Jurkat, Clone E6-1 (cell line): ENCODE results near the gene ROR1.
"Not testable (repeated sequence)": the region's sequence is repeated elsewhere in the genome, so short reads cannot be mapped to it uniquely, and the experiment has no call there.

Experiments
- DNase-seq: peaks from one replicate; pipeline ENCODE4 v3.0.0-alpha.2; 2011; ENCODE audit warnings: low read depth, low spot score
- H3K4me3 ChIP-seq: 2 replicates; pipeline ENCODE4 v1.5.1; 2011; ENCODE audit warnings: mild to moderate bottlenecking, low read length, control low read depth, moderate library complexity

Gene ROR1

DNA sequence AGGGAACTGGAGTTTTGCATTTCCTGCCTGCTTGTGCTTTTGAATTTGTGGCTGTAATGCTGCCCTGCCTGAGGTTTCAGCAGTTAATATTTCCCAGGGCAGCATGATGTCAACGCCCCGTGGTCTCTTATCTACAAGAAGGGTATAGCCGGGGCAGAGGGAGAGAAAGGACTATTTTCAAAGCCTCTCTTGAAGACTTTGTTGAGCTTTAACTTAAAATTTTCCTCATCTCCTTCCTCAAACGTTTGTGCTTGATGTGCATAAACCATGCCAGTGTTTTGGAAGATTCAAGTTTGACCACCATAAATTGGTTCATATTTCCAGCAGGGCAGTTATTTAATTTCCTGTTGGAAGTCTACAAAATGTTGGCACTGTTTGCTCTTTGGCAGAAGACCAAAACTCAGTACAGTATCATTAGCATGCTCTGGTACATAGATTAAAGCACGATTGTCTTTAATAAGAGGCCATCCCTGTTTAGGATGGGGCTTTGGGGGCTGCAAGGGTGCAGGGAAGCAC is 43.4 kb downstream of the ROR1 start:
- no peak for DNase-seq
- no peak overlapping the region for H3K4me3 ChIP-seq

DNA sequence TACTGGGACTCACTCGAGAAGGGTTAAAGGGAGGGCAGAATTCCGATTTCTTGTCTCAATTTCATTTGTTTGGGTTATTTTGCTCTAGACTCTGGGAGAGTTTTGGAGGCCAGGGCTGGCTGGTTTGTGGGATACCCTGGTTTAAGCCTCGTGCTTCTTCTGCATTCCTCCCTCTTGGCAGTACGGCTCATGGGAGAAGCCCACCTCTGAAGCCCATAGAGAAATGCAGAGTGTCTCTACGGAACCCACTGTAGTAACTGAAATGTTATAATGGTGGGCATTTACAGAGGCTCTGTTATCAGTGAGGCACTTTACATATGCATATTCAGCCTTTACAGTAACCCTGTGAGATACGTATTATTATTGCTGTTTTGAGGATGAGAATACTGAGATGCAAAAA is 43.9 kb downstream of the ROR1 start:
- no peak overlapping the region for H3K4me3 ChIP-seq
- no peak for DNase-seq

DNA sequence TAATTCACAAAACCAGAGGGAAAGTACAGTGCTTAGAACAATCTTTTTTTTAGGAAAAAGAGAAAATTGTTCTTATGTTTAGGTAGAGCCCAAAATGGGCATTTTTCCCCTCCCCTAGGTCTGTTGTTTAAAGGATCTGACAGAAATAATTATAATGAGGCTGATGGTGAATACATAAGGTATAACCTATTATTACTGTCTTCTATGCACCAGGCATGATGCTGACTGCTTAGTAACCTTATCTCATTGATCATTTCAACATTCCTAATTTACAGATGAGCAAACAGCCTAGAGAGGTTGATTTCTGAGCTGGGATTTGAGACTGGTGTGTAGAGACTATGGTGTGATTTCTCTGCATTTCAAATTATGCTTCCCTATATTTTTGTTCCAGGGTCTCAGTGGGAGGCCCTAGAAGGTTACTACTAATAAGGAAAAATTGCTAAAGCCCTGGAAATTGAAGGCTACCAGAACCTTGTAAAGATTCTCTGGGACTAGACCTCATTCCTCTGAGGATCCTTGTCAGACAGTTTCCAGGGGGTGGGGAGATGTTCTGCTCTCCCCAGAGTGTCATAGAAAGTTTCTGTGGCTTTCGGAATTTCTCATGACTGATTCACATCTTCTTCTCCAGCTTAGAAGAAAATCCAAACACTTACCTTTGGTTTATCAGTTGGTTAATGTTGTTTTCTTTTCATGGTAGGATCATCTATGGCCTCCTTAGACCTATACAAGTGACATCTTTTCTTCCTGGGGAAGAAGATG is 44.9 kb downstream of the ROR1 start:
- DNase-seq: no peak
- H3K4me3 ChIP-seq: no peak overlapping the region

DNA sequence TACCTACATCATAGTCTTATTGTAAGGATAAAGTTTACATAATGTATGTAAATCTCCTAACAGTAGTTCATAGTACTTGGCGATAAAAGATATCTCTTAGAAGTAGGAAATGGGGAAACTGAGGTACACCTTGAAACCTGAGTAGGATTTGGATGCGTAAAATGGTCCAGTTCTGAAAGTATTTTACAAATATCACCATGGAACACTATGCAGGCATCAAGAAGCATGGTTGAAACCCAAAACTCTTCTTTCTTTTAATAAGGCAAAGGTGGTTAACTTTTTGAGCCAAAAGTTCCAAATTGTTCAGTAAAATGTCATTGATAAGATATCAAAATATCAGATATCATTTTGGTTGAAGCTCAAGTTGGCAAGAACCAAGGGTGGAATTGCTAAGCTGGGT is 46.0 kb downstream of the ROR1 start:
- no peak for DNase-seq
- no peak overlapping the region for H3K4me3 ChIP-seq

DNA sequence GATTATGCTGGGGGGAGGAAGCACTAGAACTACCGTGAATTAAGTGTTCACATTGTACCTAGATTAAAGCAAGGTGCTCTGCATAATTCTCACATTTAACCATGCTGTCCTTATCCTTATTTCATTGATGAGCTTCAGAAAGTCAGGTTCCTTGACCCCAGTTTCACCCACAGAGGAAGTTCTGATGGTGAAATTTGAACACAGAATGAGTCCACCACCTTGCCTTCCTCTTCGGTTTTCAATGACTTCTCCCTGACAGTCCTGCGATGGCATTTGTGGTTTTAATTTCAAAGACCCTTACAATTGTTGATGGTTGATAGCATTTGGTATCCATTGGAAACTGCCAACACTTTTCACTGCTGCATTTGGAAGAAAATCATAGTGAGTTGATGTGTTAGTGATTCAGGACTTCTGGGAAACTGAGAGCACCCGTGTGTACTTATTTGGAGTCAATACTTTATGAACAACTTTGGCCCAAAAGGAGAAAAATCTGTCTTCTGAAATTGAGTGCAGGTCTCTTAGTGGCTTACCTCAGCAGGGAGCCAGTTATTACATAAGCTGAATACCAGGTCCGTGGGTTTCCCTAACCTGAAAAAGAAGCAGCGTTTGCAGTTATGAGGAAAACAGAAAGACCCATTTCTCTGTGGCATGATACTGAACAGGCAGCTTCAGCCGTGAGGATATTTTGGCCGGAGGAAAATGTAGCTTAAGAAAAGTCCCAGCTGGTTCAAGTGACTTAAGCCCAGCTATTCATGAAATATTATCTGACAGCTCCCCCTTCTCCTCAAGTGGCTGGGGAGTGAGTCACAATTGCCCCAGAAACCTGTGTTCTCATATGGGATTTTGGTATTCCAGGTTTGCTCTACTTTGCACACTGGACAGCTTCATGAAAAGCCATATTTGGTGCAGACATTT is 47.5 kb downstream of the ROR1 start:
- DNase-seq: no peak
- H3K4me3 ChIP-seq: no peak overlapping the region

DNA sequence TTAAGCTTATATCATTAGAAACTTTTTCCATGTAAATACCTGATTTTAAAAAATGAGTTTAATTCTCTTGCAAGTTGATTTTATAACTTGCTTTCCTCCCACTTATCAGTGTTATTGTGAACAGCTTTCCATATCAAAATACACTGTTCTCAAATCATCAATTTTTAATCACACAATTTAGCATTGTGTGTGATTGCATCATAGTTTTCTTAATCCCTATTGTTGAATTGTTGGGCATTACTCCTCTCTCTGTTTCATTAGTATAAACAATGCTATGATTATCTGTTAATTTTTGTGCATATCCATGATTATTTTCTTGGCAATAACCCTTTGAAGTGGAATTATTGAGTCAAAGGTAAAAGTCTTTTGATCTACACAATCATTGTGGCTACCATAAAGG is 48.7 kb downstream of the ROR1 start:
- no peak for DNase-seq
- H3K4me3 ChIP-seq: no peak overlapping the region

DNA sequence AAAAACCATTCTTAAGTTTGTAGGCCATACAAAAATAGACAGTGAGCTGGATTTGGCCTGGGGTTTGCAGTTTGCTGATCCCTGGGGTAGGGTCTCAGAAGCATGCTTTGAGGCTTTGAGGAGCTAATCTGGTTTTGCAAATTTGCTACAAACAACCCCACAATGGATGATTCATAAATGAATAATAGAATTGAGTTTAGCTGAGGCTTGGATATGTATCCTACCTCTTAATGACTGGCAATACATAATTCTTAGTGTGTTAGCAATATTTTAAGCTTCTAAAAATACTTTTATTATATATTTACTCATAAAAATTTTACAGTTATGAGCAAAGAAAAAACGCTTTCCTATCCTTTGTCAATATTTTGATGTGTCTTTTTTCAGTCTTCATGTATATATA is 50.6 kb downstream of the ROR1 start:
- no peak overlapping the region for H3K4me3 ChIP-seq
- no peak for DNase-seq

DNA sequence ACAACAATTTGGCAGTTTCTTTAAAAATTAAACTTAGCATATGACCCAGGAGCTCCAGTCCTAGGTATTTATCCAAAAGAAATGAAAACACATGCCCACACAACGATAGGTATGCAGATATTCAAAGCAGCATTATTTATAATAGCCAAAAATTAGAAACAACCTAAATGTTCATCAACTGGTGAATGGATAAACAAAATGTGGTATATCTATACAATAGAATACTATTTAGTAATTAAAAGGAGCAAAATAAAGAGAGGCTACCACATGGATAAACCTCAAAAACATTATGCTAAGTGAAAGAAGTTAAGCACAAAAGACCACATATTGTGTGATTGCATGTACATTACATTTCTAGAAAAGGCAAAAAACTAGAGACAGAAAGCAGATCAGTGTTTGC is 51.3 kb downstream of the ROR1 start:
- DNase-seq: no peak
- no peak overlapping the region for H3K4me3 ChIP-seq

DNA sequence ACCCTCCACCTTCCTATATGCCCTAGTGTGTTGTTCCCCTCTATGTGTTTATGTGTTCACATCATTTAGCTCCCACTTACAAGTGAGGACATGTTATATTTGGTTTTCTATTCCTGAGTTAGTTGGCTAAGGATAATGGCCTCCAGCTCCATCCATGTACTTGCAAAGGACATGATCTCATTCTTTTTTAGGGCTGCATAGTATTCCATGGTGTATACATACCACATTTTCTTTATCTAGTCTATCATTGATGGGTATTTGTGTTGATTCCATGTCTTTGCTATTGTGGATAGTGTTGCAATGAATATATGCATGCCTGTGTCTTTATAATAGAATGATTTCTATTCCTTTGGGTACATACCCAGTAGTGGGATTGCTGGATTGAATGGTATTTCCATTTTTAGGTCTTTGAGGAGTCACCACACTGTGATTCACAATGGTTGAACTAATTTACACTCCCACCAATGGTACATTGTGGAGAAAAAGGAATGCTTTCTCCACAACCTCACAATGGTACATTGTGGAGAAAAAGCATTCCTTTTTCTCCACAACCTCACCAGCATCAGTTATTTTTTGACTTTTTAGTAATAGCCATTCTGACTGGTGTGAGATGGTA is 52.5 kb downstream of the ROR1 start:
- H3K4me3 ChIP-seq, DNase-seq: not testable (repeated sequence)

DNA sequence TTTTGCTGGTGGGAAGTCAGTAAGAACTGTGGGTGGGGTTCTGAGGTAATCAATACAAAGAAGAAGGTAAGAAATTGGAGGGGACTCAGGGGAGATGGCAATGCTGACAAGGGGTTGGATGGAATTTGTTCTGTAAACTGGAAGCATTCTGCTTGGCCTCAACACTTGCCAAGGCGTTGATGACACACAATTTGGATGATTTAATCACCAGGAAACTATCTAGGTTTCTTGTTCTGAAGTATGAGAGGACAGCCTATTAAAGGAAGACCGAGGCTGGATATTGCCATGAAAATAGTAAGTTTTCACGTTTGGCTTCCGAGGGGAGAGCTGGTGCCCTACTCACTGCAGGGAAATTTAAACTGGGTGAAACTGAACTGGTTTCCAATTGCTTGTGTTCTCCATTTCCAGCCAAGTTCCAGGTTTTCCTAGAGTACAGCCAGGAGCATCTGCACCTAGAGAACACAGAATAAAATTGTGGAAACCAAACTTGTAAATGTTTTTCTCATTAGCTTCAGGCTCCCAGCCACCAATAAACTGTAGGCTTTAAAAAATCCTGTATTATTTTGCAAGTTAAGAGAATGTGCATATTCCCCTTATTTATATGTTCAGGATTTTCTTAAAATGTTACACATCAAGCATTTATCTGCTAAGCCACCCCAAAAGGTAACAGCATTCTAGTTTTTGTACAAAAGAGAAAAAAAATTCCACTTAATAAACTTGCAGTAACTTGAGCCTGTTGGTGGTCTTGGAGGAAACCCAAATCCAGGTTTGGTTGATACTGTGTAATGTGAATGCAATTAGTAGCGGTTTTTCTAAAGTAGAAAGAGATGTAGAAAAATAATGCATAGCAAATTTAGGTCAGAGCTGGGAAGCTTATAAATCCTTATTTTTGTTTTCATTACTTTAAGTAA is 53.8 kb downstream of the ROR1 start:
- H3K4me3 ChIP-seq: no peak overlapping the region
- DNase-seq: no peak

DNA sequence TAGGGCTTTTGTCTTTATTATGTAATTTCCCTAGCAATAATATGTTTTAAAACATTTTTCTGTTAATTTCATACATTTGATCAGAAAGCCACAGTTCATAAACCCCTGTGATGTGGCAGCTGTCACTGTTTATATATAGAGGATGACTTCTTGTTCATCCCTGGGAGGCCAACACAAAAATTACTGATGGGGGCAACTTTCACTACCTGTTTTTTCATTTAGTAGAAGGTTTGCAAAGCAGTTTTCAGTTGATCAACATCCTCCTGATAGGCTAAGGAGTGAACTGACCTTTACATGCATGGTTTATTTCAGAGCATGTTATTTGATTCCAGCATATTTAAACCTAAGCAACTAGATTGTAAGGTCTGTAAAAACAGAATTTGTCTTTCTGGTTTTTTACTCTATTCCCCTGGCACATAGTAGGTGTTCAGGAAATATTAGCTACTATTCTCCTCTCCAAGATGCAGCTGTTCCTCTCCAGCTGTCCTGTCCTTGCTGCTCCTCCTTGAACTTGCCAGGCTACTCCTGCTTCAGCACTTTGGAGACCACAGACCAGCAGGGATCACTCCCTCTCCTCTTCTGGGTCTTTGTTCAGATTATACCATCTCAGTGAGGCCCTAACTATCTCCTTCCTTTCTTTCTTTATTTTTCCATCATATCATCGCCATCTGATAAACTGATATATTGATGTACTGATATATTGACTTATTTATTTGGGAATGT is 54.7 kb downstream of the ROR1 start:
- DNase-seq: no peak

DNA sequence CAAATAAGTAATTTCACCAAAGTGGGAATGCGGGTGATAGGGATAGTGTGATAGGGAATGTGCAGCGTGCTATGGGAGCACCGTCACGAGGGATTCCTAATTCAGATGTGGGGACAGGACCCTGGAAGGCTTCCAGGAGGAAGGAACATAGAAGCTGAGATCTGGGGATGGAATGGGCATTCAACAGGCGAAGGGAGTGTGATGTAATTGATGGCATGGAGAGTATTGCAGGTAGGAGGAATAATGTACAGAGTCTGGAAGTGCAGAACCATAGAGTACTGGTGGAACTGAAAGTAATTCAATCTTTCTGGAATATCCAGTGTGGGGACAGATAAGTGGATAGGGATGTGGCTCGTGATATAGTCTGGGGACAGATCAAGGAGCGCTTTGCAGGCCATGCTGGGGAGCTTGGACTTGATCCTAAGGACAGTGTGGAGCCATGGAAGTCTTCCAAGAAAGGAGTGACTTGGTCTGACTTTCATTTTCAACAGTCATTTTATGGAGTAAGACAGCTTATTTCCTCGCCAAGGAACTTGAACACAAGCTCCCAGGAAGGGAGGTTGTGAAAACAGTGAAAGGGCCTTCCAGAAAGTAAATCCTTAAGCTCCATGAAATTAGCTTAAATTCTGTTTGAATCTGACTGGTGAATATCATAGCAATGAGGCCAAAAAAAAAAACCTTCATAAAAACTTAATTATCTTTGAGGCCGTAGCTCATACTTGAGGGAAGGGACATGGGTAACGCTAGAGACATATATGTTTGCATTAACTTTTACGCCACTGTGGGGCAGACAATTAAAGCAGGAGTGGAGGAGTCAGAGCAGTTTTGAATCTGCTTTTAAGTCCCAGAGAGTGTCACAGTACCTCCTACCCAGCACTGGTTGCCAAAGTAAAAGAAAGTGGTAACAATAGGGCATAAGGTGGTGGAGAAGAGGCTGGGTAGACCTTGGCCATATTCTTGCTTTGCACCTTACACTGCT is 55.8 kb downstream of the ROR1 start:
- peak; percentile 1 for DNase-seq
- H3K4me3 ChIP-seq: no peak overlapping the region

More for the DNA sequence above, 54.7 kb downstream of the ROR1 start:
- no peak overlapping the region for H3K4me3 ChIP-seq

DNA sequence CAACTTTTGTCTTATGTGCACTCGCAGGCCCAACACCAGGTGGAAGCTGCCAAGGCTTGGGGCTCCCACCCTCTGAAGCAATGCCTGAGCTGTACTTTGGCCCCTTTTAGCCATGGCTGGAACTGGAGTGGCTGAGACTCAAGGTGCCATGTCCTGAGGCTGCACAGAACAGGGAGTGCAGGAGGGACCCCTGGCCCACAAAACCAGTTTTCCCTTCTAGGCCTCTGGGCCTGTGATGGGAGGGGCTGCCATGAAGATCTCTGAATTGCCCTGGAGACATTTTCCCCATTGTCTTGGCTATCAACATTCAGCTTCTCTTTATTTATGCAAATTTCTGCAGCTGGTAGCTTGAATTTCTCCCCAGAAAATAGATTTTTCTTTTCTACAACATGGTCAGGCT is 57.6 kb downstream of the ROR1 start:
- H3K4me3 ChIP-seq: no peak overlapping the region
- no peak for DNase-seq

DNA sequence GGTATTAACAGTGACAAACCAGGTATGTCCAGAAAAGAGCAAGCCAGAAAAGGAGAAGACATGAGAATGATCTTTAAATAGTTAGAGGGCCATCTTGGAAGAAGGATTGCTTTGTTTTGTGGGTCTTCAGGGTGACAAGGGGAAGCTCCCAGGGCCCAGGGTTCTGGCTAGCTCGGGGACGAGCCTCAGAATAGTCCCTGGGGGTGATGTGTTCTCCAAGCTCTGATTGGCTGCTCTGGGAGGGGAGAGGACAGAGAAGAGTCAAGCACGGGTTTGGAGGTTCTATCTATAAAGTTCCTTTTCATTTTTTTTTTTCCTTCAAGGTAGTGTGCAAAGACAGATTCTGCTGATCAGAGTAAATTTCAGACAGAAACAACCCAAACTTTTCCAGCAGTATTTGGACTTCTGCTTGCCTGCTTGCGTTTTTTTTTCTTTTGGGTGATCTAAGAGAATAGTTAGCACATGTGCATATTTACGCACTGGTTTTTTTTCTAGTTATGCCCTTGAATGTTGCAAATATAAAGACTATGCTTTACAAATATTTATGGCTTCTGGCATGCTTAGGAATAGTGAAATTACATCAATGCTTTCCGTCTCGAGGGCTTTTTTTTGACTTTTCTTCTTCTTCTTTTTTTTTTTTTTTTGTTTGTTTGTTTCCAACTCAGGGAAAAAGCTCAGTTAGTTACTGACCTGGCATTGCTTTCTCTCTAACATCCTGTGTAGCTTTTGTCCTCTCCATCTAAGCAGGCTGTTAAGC is 59.7 kb downstream of the ROR1 start:
- no peak overlapping the region for H3K4me3 ChIP-seq
- no peak for DNase-seq

DNA sequence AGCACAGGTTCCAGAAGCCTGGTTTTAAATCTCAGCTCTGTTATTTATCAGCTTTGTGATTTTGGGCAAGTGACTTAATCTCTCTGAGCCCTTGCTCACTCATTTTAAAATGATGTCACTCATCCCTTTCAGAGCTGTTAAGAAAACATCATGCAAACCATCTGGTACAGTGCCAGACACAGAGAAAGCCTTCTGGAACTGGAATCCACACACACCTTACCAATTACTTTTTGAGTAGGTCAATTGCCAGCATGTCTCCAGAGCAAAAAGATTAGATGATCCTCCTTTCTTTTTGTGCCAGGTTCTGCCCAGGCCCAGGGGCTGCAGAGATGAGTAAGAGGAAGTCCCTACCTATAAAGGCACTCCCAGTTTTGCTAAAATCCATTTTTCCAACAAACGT is 61.3 kb downstream of the ROR1 start:
- no peak for DNase-seq
- H3K4me3 ChIP-seq: no peak overlapping the region

DNA sequence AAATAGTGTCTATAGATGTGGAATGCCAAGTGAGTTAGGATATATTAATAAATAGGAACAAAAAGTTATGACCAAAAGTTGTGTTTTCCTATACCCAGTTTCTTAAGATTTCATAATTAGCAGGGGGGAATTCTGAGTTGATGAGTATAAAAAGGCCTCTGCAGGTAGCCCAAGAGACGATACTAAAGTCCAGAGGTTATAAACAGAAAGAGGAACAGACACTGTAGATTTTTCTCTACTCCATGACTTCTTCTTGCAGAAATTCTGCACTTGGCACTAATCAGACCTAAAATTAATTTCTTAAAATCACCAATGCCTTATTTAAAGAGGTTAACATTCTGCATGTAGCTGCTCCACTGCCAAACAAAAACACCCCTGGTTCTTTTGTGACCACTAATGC is 62.6 kb downstream of the ROR1 start:
- no peak overlapping the region for H3K4me3 ChIP-seq
- DNase-seq: no peak

DNA sequence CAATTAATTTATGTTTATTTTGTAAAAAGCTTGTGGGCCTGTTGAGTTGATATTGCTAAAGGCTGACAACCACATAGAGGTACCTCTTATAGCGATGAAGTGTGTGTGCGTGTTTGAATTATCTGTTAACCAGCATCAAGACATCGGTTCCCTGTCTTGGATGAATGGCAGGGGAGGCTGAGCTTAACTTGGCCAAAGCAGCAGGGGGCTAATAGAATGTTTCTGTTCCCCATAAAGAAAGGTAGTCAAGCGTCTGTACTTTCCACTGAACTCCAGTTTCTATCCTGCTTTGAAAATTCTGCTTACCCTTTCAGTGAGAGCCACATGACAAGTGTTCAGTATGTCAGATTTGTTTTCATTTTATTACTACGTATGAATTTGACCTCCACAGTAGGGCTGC is 63.0 kb downstream of the ROR1 start:
- no peak for DNase-seq

More for the DNA sequence above, 63.0 kb downstream of the ROR1 start:
- H3K4me3 ChIP-seq: no peak overlapping the region
